8988T (cell line): Measurements from ENCODE around the gene RSPRY1.
"Not testable (repeated sequence)": the region's sequence is repeated elsewhere in the genome, so short reads cannot be mapped to it uniquely, and the experiment has no call there.

ENCODE experiments used
- DNase-seq: peaks from one replicate; pipeline ENCODE4 v3.0.0; 2011

RSPRY1 gene

DNA sequence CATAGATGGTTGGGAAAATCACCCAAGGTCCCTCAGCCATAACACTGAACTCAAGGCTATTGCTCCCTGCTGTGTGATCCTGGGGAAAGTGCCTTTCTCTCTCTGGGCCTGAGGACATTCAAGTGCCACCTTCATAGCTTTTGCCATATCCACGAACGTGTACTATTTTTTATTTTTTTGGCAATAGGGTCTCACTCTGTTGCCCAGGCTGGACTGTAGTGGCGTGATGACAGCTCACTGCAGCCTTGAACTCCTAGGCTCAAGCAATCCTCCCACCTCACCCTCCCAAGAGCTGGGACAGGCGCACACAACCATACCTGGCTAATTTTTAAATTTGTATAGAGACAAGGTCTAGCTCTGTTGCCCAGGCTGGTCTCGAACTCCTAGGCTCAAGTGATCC, 87.7 kb downstream of the RSPRY1 start:
- DNase-seq: no peak

DNA sequence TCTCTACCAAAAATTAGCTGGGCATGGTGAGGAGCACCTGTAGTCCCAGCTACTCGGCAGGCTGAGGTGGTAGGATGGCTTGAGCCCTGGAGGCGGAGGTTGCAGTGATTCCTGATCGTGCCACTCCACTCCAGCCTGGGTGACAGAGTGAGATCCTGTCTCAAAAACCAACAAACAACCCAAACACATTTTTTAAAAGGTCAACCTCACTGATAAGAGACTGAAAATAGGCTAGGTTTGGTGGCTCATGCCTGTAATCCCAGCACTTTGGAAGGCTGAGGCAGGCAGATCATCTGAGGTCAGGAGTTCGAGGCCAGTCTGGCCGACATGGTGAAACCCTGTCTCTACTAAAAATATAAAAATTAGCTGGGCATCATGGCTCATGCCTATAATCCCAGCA, 89.8 kb downstream of the RSPRY1 start:
- DNase-seq: not testable (repeated sequence)

DNA sequence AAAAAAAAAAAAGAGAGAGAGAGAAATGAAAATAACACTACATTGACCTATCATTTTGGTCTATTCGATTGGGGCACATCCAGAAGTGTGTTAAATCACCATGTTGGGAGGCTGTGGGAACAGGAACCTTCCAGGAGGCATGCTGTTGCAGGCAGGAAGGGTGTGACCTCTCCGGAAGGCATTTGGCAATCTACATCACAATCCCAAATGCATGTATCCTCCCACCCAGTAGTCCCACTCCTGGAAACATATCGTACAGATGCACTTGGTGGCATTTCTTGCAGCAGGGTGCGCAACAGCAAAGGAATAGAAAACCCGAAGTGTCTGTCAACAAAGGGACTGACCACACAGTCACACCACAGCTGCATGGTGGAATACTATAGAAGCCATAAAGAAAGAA, 90.5 kb downstream of the RSPRY1 start:
- no peak for DNase-seq

DNA sequence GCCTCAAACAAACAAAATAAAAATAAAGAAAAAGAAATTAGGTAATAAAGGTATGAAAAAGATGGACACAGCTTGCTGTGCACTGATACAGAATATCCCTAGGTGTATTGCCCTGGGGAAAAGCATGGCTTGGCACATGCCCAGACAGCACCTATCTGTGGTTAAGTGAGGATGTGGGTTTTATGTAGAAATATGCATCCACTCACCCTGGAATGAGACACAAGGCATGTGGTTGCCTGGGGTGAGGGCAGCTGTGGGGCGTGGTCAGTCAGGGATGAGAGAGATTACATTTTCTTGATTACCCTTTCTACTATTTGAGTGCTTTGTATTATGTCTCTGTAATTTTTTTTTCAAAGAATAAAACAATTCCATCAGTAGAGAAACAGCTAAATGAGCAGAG, 91.5 kb downstream of the RSPRY1 start:
- DNase-seq: peak; percentile 92

DNA sequence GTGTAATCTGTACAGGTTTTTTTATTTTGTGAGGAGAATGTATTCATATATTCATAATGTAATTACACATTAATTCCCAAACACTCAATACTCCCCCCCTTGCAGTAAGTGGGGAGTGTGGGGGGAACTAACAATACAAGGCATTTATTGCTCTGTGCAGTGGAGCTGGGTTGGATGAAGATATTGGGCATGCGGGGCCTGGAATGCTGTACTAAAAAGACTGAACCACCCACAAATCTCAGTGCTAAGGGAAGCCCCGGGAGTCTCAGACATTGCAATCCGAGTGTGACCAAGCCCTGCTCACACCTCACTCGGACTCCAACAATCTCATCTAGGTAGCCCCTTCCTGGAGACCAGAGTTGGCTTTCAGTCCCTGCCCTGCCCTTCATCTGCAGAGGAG, 92.4 kb downstream of the RSPRY1 start:
- no peak for DNase-seq

DNA sequence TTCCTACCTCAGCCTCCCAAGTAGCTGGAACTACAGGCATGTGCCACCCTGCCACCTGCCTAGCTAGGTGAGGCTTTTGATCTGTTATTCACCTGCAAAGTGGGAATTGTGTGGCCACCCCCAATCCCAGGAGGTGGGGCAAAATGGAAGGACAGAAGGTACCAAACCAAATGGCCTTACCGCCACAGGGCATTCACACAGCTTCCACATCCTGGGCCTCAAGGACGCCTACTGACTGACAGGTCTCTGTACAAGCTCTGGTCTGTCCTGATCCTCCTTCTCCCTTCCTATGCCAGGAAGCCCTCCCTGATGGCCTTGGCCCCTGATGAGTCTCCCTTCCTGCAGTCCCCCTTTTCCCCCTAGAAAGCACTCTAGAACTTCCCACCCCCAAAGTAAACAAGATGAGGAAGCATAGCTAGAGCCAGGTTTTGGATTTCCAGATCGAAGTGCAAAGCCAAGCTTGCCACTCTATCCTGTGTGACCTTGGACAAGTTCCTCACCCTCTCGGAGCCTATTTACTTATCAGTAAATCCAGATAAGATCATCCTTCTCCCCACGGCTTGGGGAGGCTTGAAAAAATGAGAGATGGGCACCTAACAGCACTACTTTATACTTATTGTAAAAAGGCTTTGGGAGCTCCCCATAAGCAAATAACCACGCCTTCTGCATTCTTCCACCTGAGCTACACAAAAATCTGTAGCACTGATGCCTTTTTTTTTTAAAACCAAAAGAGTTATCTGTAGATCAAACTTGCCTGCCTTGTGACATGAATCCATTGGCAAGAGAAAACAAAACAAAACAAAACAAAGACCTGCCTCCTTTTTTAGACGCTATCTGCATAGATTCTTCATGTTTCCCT, 93.9 kb downstream of the RSPRY1 start:
- DNase-seq: no peak

DNA sequence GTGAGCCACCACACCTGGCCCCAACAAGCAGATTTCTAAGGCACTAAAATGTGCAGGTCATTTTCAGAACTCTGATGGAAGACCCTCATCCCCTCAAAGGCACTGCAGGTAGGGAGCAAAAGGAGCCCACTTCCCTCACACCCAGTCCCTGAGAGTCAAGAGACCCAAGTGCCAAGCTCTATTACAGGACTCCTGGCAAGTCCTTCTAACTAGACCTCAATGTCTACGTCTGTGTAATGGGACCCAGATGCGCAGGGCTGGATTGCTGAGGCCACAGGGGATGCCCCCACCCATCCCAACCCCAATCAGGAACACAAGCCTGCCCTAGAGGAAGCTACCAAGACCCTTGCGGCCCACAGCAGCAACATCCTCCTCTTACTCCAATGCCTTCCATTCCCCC, 95.7 kb downstream of the RSPRY1 start:
- DNase-seq: no peak

DNA sequence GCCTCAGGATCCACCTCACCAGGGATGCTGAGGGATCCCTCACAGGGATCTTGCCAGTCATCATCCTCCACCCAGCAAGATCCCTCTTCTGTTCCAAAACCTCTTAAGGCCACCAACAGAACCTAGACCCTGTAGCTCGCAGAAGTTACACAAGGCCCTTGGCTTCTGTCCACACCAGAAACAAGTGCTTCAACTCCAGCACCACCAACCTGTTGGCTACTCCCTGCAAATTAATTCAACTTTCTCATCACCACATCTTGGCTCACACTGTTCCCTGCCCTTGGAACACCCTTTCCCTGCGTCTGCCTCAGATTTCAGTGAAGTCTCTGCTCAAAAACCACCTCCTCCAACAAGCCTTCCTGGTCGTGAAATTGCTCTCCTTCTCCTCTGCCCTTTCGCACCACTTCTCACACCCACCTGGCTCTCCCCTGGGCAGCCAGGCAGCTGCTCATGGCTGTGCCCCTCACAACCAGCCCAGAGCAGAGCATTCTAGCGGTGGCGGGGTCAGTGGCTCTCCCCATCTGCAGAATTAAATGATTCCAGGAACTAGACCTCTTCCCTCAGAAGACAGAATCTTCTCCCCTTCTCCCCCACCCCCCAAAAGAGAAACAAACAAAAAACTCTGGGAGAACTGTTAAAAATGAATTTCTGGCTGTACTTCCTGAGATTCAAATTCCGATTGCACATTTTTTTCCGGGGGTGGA, 96.5 kb downstream of the RSPRY1 start:
- no peak for DNase-seq

DNA sequence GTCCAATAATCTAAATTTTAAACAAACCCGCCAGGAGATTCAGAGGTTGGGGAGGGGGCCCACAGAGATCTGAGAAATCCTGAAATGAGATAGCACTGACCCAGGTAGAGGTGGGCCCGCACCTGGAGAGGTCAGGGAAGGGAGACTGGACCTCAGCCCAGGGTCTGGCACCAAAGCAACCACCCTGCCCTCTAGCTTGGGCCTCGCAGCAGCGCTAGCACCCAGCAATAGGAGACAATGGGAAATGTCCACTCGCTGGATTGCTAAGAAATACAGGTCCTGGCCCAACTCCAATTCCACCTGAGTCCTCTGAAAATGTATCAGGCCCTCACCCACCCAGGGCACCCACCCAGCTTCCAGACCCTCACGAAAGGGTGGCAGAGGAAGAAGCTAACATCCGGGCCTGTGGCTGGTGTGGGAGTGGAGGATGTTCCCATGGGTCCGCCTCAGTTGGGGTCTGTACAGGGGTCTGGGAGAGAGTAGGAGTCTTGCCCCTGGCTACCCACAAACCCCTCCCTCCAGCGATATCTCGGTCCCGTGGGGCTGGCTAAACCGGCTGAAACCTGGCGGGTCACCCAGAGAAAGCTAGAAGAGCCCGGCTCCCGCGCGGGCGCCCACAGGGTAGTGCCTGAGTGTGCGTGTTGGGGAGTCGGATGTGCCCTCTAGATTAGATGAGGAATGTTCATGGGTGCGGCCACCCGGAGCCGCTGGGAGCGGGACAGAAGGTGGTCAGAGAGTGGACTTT, 97.3 kb downstream of the RSPRY1 start:
- no peak for DNase-seq

DNA sequence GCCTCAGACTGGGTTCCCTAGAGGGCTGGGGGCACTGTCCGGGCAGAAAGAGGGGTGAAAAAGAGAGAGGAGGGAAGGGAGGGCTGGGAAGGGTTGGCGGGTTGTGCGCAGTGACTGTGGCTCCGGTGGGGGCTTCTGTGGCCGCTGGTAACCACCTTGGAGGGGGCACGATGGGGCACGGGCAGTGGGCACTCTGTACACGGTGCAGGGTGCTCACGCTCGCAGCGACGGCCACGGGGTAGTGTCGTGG, 97.8 kb downstream of the RSPRY1 start:
- DNase-seq: no peak

DNA sequence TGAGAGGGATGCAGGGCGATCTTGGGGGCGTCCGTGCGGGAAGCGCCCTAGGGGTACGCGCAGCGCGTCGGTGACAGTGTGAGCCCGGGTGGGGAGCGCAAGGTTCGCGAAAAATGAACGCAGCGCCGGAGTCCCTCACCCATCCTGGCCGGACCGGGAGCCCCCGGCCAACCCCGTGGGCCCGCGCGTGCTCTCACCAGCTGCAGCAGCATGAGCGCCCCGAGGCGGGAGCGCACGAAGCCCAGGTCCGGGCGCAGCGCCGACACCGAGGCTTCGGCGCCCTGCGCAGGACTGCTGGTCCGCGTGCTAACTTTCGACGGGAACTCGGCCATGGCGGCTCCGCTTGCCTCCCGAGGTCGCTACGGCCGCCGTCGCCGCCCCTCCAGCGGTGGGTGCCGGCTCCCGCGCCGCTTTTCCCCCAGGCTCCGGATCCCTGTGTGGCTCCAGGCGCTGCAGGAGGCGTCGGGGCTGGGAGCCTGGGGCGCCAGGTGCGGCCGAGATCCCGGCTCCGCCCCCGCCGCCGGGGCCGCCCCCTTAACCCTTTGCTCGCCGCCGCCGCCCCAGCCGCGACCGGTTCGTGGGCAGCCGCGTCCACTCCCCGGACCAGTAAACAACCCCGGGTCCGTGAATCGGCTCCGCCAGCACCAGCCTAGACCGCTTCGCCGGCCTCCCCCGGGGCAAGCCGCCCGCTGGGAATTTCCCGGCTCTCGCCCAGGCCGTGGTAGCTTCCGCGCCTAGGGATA, 98.3 kb downstream of the RSPRY1 start, which contains the start of gene PLLP:
TSS of gene PLLP (minus strand) at position 464 of the 743 bp plus-strand sequence. CDS start at position 332, 132 bp downstream.
- peak; percentile 94 for DNase-seq

DNA sequence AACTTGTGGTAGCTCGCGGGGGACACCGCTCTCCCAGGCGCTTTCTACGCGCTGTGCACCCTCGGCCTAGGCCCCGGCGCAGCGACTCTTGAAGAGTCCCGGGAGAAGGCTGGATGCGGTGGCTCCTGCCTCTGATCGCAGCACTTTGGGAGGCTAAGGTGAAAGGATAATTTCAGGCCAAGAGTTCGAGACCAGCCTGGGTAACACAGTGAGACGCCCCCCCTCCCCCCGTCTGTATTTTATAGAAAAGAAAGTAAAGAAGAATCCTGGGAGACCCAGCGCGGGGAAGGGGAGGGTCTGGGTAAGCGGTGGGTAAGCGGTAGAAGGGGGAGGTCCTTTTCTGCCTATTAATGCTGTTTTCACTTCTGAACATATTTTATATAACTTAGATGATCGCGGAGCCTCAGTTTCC, 98.8 kb downstream of the RSPRY1 start:
- DNase-seq: no peak

DNA sequence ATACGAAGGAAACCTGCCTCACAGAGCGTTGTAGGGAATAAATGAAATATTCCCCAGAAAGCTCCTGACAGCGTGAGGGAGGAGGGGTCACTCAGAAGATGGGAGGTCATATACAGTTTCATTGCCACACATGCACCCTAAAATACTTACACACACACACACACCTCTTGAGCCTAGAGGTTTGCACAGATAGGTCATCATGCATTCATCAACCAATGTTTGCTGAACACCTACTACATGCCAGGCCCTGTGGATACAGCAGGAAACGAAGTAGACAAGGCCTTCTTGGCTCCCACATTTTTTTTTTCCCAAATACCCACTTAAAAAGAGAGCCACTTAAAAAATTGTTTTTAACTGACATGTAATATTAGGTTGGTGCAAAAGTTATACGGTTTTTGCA, 99.2 kb downstream of the RSPRY1 start:
- DNase-seq: no peak

DNA sequence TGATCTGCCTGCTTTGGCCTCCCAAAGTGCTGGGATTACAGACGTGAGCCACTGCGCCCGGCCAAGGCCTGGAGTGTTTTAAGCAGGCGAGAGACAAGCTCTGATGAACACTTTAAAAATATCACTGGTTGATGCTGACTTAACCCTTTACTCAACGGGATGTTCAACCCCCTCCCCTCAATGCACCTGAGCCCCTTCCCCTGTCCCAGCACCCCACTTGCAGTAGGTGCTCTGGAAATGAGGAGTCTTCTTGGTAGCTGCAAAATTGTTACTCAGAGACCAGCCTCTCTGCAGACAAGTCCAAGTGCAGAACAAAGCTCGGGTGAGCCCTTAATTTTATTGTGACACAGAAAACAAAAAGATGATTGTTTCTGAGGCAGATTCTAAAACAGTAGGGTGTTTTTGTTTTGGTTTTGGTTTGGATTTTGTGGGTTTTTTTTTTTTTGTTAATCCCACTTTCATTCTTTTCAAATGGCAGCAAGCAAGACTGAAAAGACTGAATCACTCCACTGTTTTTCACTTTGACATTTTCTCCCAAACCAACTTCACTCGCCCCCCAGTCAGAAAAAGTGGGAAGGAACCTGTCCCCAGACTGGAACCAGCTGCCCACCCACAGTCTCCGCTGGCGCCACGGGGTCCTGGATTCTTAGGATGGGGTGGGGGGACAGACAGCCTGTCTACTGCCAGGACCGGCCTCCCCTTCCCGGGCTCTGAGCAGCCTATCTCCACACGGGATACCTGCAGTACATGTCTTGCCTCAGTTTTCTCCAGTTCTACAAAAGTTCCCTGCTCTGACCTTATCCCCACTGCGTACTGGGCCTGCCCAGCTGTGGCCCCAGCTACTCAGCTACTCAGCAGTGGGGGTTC, 103.5 kb downstream of the RSPRY1 start:
- DNase-seq: no peak
